Measurements from ENCODE around the gene AAK1.
"Not testable (repeated sequence)": the region's sequence is repeated elsewhere in the genome, so short reads cannot be mapped to it uniquely, and the experiment has no call there.

AAK1 gene

GRCh38 chr2:69612200-69612599 lies 31.3 kb downstream of the AAK1 start:
- DNase-seq: no peak
- intact Hi-C loops (cut with DNase I): no loop called here

GRCh38 chr2:69608109-69608508 lies 35.4 kb downstream of the AAK1 start:
- no peak for DNase-seq
- intact Hi-C loops (cut with DNase I): no loop called here

GRCh38 chr2:69606771-69607170 lies 36.8 kb downstream of the AAK1 start:
- intact Hi-C loops (cut with DNase I); DNase-seq: not testable (repeated sequence)

- intact Hi-C loops (cut with DNase I): no loop called here
- DNase-seq: no peak
These were observed 38.3 kb downstream of the AAK1 start for GRCh38 chr2:69605284-69605683.

GRCh38 chr2:69604836-69605235 lies 38.7 kb downstream of the AAK1 start:
- intact Hi-C loops (cut with DNase I): no loop called here
- no peak for DNase-seq

GRCh38 chr2:69604026-69604678 lies 39.4 kb downstream of the AAK1 start:
- no peak for DNase-seq
- intact Hi-C loops (cut with DNase I): no loop called here

GRCh38 chr2:69603146-69603743 lies 40.3 kb downstream of the AAK1 start:
- intact Hi-C loops (cut with DNase I): no loop called here
- peak in 2 of 42 donors; percentile 7 to 10 for DNase-seq

GRCh38 chr2:69601179-69601612 lies 42.3 kb downstream of the AAK1 start:
- intact Hi-C loops (cut with DNase I): no loop called here
- DNase-seq: no peak

- intact Hi-C loops (cut with DNase I): no loop called here
- DNase-seq: no peak
These were observed 43.1 kb downstream of the AAK1 start for GRCh38 chr2:69600425-69600824.

- no peak for DNase-seq
- intact Hi-C loops (cut with DNase I): no loop called here
These were observed 45.5 kb downstream of the AAK1 start for GRCh38 chr2:69597843-69598610.

GRCh38 chr2:69597105-69597504 lies 46.4 kb downstream of the AAK1 start:
- DNase-seq: no peak
- intact Hi-C loops (cut with DNase I): no loop called here

GRCh38 chr2:69594341-69594740 lies 49.2 kb downstream of the AAK1 start:
- intact Hi-C loops (cut with DNase I): no loop called here
- DNase-seq: no peak

- intact Hi-C loops (cut with DNase I): no loop called here
- DNase-seq: no peak
These were observed 51.0 kb downstream of the AAK1 start for GRCh38 chr2:69592511-69592910.

- DNase-seq: no peak
- intact Hi-C loops (cut with DNase I): no loop called here
These were observed 53.4 kb downstream of the AAK1 start for GRCh38 chr2:69589973-69590652.

- intact Hi-C loops (cut with DNase I): no loop called here
- no peak for DNase-seq
These were observed 54.6 kb downstream of the AAK1 start for GRCh38 chr2:69588945-69589344.

- DNase-seq: no peak
- intact Hi-C loops (cut with DNase I): no loop called here
These were observed 55.1 kb downstream of the AAK1 start for GRCh38 chr2:69588403-69588802.

- intact Hi-C loops (cut with DNase I): no loop called here
- no peak for DNase-seq
These were observed 57.5 kb downstream of the AAK1 start for GRCh38 chr2:69585855-69586555.

GRCh38 chr2:69584127-69584889 lies 59.2 kb downstream of the AAK1 start:
- no peak for DNase-seq
- intact Hi-C loops (cut with DNase I): no loop called here

All from head of caudate nucleus (tissue), 42 donors.